CD4-positive, alpha-beta T cell treated with Interleukin-12 subunit alpha and Interleukin-12 subunit beta, for 1 hour (primary cell): ENCODE results near the gene MEOX2.

Experiments
- DNase-seq: peaks from one replicate; pipeline ENCODE4 v3.0.0-alpha.2; 2020

MEOX2 gene

GRCh38 chr7:15680446-15680845, 6.0 kb downstream of the MEOX2 start:
- DNase-seq: no peak

- no peak for DNase-seq
Measured at GRCh38 chr7:15679306-15679705, 7.2 kb downstream of the MEOX2 start.

GRCh38 chr7:15678653-15679052, 7.8 kb downstream of the MEOX2 start:
- no peak for DNase-seq

DNA sequence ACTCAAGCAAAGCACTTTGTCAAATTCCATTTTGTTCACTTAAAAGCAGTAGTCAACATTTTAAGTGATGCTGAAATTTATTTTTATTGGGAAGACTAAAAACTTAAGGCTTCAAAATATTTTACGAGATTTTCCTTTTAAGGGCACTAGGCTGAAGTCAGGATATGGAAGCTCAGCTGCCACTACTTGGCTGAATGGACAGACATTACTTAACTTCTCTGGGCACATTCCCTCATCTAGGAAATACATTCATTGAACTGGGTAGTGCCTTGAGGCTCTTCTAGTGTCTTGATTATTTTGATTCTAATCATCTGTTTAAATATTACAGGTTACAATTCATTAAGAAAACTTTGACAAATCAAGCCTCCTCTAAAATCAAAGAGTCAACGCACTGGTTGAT, 11.1 kb downstream of the MEOX2 start:
- no peak for DNase-seq

DNA sequence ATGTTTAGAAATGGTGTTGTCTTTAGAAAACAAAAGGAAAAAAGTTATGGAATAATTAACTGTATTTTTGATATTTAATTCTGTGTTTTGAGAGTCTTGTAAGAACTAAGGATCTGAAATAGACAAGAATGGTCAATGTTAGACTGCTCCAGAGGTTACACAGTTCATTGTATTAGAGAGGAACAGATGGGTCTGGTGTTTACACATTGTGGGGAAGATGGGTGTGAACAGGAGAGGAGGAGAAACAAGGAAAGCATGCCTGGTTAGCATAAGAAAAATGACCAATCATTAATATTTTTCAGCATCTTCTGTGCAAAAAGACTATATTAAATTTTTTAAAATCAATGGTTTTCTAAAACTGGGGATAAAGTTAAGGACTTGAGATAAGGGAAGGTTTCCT, 11.9 kb downstream of the MEOX2 start:
- DNase-seq: no peak

- no peak for DNase-seq
Measured at GRCh38 chr7:15669443-15670090, 16.9 kb downstream of the MEOX2 start.

GRCh38 chr7:15667991-15668390, 18.5 kb downstream of the MEOX2 start:
- no peak for DNase-seq

- DNase-seq: no peak
Measured at GRCh38 chr7:15662451-15662850, 24.0 kb downstream of the MEOX2 start.

DNA sequence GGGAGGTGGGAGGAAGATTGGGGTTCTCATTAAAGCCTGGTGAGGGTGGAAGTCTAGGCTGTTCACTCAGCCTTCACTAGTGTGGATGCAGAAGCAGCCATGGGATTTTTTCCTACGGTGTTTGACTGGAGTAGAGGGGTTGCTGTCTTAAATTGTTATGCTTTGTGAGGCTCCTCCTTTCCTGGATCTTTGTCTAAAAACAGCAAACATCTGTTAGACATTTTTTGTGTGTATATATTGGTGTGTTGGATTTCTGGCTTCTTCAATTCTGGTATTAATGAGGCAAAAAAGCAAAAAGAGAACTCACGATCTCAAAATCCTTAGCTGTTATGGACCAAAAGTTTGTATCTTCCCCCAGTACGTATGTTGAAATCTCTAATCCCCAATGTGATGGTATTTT, 28.2 kb downstream of the MEOX2 start:
- no peak for DNase-seq

DNA sequence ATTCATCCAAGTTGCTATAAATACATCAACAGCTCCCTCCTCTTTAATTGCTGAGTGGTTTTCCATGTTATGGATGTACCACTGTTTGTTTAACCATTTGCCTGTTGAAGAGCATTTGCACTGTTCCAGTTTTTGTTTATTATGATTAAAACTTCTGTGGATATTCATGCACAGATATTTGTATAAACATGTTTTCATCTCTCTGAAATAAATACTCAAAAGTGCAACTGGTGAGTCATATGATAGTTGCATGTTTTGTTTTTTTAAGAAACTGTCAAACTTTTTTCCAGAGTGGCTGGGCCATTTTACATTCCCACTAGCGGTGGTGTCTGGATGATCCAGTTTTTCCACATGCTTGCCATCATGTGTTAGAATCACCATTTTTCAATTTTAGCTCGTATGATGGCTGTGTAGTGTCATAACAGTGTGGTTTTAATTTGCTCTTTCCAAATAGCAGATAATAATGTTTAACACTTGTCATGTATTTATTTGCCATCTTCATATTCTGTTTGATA, 33.6 kb downstream of the MEOX2 start:
- DNase-seq: no peak

GRCh38 chr7:15651693-15652092, 34.8 kb downstream of the MEOX2 start:
- DNase-seq: no peak

DNA sequence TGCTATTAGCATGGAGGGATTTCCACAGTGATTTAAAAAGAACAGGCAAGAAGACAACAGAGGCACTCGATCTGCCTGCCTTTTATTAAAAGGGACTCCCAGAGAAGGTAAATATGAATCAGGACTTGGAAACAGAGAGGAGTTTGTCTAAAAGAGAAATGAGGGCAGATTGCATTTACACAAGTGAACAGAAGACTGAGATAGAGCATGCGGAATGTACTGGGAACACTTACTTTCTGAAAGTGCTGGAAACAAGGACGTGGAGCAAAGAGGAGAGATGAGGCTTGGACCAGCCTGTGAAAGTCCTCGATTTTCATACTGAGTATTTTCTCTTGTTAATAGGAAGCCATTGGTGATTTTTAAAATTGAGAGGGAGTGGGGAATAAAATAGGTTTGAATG, 35.7 kb downstream of the MEOX2 start:
- no peak for DNase-seq

DNA sequence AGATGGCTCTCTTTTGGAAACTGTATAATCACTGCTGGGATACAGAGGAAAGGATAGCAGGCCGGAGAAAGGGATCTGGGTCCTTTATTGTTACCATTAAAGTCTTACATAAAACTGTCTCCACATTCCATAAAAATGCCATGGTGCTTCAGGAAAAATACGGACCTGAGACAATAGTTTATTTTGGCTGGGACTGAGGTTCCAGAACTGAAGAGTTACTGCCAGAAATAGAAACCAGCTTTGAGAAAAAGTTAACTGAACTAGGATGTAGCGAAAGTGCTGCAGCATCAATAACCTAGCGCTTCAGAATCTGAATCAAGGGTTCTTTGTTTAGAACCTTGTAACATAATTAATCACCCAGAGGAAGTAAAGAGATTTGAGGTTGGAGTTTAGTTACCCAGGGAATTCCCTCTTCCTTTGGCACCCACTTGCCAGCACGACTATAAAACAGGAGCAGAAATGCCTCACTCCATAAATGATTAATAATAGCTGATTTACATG, 38.0 kb downstream of the MEOX2 start:
- DNase-seq: no peak

DNA sequence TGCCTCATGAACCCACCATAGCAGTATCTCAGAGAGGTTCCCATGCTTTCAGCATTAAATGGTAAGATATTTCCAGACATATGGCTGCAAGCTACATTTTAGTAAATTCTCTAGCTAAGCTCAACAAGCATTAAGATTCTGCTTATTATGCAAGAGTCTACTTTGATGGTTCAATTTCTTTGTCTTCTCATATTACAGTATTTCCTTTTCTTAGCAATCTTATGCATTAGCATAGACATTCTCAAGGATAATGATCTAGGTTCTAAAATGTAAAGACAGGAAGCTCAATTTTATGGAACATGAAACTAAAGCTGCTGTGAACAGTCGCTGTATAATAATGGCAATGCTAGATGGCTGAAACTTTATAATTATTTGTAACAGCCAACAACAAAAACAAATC, 39.2 kb downstream of the MEOX2 start:
- no peak for DNase-seq

DNA sequence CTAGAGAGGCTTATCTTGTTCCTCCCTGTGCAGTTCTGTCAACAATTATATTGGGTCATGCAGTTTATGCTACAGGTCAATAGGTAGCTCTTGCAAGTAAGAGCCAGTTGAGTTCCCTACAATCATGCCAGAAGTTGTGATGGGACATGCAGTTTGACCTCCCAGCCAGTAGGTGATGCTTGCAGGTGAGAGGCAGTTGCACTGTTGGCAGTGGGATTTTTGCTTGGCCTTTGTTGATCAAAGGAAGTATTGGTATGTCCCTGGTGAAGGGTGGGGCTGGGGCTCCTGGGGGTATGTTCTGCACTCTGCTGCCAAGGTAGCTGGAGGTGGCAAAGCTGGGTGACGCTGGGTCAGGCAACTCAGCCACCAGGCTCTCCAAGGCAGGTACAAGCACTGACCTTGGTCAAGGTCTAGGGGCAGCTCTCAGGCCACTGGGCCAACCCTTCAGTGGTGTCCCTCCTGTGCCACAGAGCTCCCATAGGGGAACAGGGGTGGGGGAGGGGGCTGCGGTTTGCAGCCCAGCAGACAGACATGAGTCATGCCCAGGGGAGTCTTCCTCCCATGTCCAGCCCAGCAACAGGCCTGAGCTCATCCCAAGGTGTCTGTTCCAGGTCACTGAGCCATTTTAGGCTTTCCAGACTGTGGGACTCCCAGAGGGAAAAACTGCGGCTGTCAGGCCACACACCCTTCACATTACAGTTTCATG, 43.3 kb downstream of the MEOX2 start:
- DNase-seq: no peak

GRCh38 chr7:15628876-15629275, 57.6 kb downstream of the MEOX2 start:
- DNase-seq: no peak

GRCh38 chr7:15626041-15626440, 60.4 kb downstream of the MEOX2 start:
- DNase-seq: no peak

GRCh38 chr7:15625466-15625865, 61.0 kb downstream of the MEOX2 start:
- DNase-seq: no peak

DNA sequence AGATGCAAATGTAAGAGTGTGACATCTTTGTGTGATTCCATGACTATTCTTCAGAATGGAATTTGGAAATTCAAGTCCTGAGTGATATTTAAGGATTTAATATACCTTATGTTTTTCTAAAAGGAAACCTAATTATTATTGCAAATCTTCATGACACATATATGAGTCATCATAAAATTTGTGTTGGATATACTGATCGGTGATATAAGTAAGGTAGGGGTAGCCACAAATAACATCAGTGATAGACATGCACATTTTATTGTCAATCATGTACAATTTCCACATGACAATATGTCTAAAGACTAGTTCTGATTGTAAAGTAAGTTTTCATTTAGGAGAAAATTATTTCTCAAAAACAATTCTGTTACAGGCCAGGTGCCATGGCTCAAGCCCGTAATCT, 65.0 kb downstream of the MEOX2 start:
- no peak for DNase-seq

DNA sequence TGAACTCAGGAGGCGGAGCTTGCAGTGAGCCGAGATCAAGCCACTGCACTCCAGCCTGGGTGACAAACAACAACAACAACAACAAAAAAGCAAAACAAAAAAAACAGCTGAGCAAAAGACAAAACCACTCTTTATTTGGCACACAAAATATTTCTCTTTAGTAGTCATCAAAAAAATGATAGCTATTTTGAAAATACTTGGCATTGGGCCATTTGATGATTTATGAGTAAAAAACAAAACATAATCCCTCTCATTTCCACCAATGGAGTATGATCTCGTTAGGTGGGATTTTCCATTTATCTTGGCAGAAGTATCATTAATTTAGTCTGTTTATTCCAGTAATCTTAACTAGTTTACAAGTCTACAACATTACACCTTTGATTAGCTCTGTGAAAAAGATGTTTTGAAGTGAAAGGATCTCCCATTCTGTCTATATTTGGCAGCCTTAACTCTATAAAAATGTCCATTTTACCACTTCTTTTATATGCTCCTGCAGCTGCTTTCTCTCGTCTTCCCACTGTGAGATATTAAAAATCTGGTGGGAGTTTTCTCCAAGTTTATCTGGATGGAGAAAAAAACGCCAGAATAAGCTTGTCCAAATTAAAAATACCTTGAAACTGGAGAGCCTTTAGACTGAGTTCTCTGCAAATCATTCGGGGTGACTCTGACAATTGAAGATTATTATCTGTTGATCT, 65.8 kb downstream of the MEOX2 start:
- no peak for DNase-seq

GRCh38 chr7:15618275-15618674, 68.2 kb downstream of the MEOX2 start:
- DNase-seq: no peak

DNA sequence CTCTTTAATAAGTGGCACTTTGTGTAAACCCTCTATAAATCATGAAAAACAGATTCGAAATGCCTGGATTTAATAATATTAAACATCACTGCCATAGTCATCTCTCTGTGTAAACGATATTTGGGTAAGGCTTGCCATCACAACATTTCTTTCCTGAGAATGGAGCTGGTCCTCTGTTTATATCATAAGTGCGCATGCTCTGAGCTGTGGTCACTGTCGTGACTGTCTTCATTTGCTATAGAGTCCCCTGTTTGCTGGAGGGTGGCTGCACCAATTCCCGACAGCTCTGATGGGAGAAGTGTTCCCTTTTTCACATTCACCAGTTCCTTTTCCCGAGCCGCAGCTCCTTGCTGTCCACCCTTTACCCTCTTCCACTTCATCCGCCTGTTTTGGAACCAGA, 74.3 kb downstream of the MEOX2 start:
- no peak for DNase-seq

- DNase-seq: no peak
Measured at GRCh38 chr7:15610503-15610902, 76.0 kb downstream of the MEOX2 start.

- DNase-seq: no peak
Measured at GRCh38 chr7:15609287-15609686, 77.2 kb downstream of the MEOX2 start.
